Heart right ventricle (tissue), 16 donors: ENCODE data around the gene TEX264. TPM values are rescaled to one million over a fixed set of nuclear protein-coding genes. Genes with fewer than 3 reads are reported as not detected.

Source experiments
- ATAC-seq, 8 donors: fragments of 200-7000 bp; cut with Tn5 transposase; one replicate each; pipeline ENCODE4 v1.9.1; 2020; ENCODE audit warnings: mild to moderate bottlenecking in 8 of 8, moderate library complexity in 8 of 8, moderate number of reproducible peaks in 1 of 8
- DNase-seq, 2 donors: peaks; one replicate each; pipeline ENCODE4 v3.0.0-alpha.2; 2020
- H3K27ac ChIP-seq, 10 donors: fragments of 200-600 bp; sonication (generic) in 2 of 10; one replicate each; pipeline versions ENCODE4 v1.5.0 to v1.8.0; 2020 to 2022; ENCODE audit warnings: mild to moderate bottlenecking in 3 of 10
- H3K27me3 ChIP-seq, 7 donors: fragments of 200-600 bp; one replicate each; pipeline ENCODE4 v1.8.0; 2021 to 2022; ENCODE audit warnings: mild to moderate bottlenecking in 2 of 7
- H3K36me3 ChIP-seq, 9 donors: fragments of 200-600 bp; sonication (generic) in 1 of 9; one replicate each; pipeline versions ENCODE4 v1.5.0 to v1.8.0; 2020 to 2022; ENCODE audit warnings: mild to moderate bottlenecking in 2 of 9
- H3K4me1 ChIP-seq, 9 donors: fragments of 200-600 bp; sonication (generic) in 1 of 9; one replicate each; pipeline versions ENCODE4 v1.5.0 to v1.8.0; 2020 to 2022; ENCODE audit warnings: mild to moderate bottlenecking in 4 of 9
- H3K4me3 ChIP-seq, 10 donors: fragments of 200-600 bp; sonication (generic) in 2 of 10; one replicate each; pipeline versions ENCODE4 v1.5.0 to v1.8.0; 2020 to 2022; ENCODE audit warnings: mild to moderate bottlenecking in 7 of 10, moderate library complexity in 2 of 10
- H3K9me3 ChIP-seq, 11 donors: fragments of 200-600 bp in 10 of 11; sonication (generic) in 2 of 11; one replicate each; pipeline versions ENCODE4 v1.5.0 to v1.8.0; 2013 to 2022; ENCODE audit warnings: mild to moderate bottlenecking in 2 of 11, control low read depth in 1 of 11, moderate library complexity in 1 of 11
- CTCF ChIP-seq, 9 donors: fragments of 200-600 bp; sonication (generic) in 2 of 9; IDR thresholded peaks; one replicate each; pipeline versions ENCODE4 v1.5.0 to v1.8.0; 2021 to 2022; ENCODE audit warnings: antibody characterized with exemption in 9 of 9, mild to moderate bottlenecking in 5 of 9, moderate library complexity in 1 of 9
- WGBS, 2 donors: extraction: QIAGEN DNeasy Blood & Tissue Kit; methylation state at CpG; one replicate each; pipeline ENCODE4 v1.1.7; 2013; ENCODE audit warnings: inconsistent platforms in 1 of 2; 5-methylcytosine and 5-hydroxymethylcytosine counted together
- intact Hi-C, 10 donors: fragments of 100-400 bp; cut with DNase I; formaldehyde crosslinking; loops; one replicate each; pipeline versions ENCODE4 v1.11.1 to v1.14.2; 2022
- polyA plus RNA-seq, 2 donors: library from polyadenylated mRNA; stranded (reverse); fragments of 200-250 nt; gene quantifications; one replicate each; pipeline ENCODE4 v1.2.3, GENCODE V29; 2013
- total RNA-seq, 10 donors: library from RNA; stranded (reverse); fragmentation: NEBNext Ultra II Directional in 3 of 10; extraction: Animal tissue kit (Norgen Biotek cat#: 25700) in 3 of 10; gene quantifications; one replicate each; pipeline versions ENCODE4 v1.2.1 to v1.2.4, GENCODE V29; 2021 to 2023
- donor health status: Arrhythmogenic right ventricular cardiomyopathy.
- donor health status: ischemic (EF 13 %, LVEDD 7.1; RV severe dilation, severe dysfunction).
- donor health status: healthy with polysubstance abuse.
- donor health status: DM: no; HTN: yes; CAD: no.
- donor health status: DM: no; HTN: no; CAD: no.
- donor health status: ischemic (EF 25% LVEDD 6.9; RV normal size, moderate dysfunction).
- donor health status: ischemic (EF 25% LVEDD 5.7; RV mildly dilated, moderate dysfunction).
- donor health status: healthy.
- donor health status: DM: yes; HTN: yes; CAD: no.
- donor health status: Ischemic cardiomyopathy.
- donor health status: ischemic (EF 35%, LVEDD 5.7; RV mildly dilated, moderate dysfunction).
- donor health status: nonischemic (EF 11% LVEDD 7.7; RV severe dilation, severe dysfunction).
- donor health status: DM: yes; HTN: yes; CAD: no.
- donor health status: PGD.
- donor health status: ischemic (EF 29% LVEDD 5.4; RV normal size, mild dysfunction).
- donor health status: nonischemic (EF 23%, LVEDD 6.1; RV moderate dilation, normal function).

Gene TEX264
- total and polyA plus RNA-seq, 12 donors: 28.4 to 87.0 (median 35.9) TPM

GRCh38 chr3:51721062-51721745 is 50.2 kb downstream of the TEX264 start:
- intact Hi-C loops: loop anchor here in 3 of 10 donors (5.0 to 10.0 kb wide), 3 partner anchors 76 to 84 kb away; no protein-coding TSS in a partner anchor
- peaks cover 0 to 5% (median 0%) of the 10 kb centered on the region in 9 donors for H3K4me1 ChIP-seq
- H3K36me3 ChIP-seq: no peaks in the 10 kb centered on the region
- TF ChIP-seq CTCF (IDR thresholded peaks at IDR 0.05): no peak
- H3K4me3 ChIP-seq: no peak overlapping the region
- H3K27ac ChIP-seq: no peak overlapping the region
- DNase-seq (no peak), ATAC-seq (no peak)
- no peaks in the 10 kb centered on the region for H3K9me3 ChIP-seq
- H3K27me3 ChIP-seq: no peaks in the 10 kb centered on the region
- WGBS, 2 donors: 73 to 77% methylated on average over 8 of the region's 8 CpGs

- peaks cover 0 to 5% (median 0%) of the 10 kb centered on the region in 9 donors for H3K4me1 ChIP-seq
- H3K4me3 ChIP-seq: no peak overlapping the region
- intact Hi-C loops: loop anchor here in 3 of 10 donors (5.0 to 10.0 kb wide), 3 partner anchors 75 to 82 kb away; no protein-coding TSS in a partner anchor
- H3K9me3 ChIP-seq: no peaks in the 10 kb centered on the region
- H3K27ac ChIP-seq: no peak overlapping the region
- H3K27me3 ChIP-seq: no peaks in the 10 kb centered on the region
- TF ChIP-seq CTCF (IDR thresholded peaks at IDR 0.05): no peak
- DNase-seq: no peak
- ATAC-seq: no peak
- H3K36me3 ChIP-seq: no peaks in the 10 kb centered on the region
- WGBS, 2 donors: 75 to 79% methylated on average over 4 of the region's 4 CpGs
Observed at GRCh38 chr3:51722362-51722761, 51.3 kb downstream of the TEX264 start.

GRCh38 chr3:51727500-51727899 is 56.4 kb downstream of the TEX264 start:
- intact Hi-C loops: loop anchor here in 1 of 10 donors (10.0 kb wide), 1 partner anchor 77 kb away; no protein-coding TSS in a partner anchor
- ATAC-seq (no peak), DNase-seq (no peak)

GRCh38 chr3:51729042-51729633 is 58.1 kb downstream of the TEX264 start:
- intact Hi-C loops: loop anchor here in 1 of 10 donors (10.0 kb wide), 1 partner anchor 76 kb away; no protein-coding TSS in a partner anchor

More at GRCh38 chr3:51727500-51727899, 56.4 kb downstream of the TEX264 start:
- Histone ChIP-seq H3K27ac (no peak overlapping the region), H3K4me3 (no peak overlapping the region), H3K9me3 (peaks cover 0 to 9% (median 0%) of the 10 kb centered on the region in 11 donors), H3K4me1 (no peaks in the 10 kb centered on the region), H3K36me3 (no peaks in the 10 kb centered on the region), H3K27me3 (no peaks in the 10 kb centered on the region)
- TF ChIP-seq CTCF (IDR thresholded peaks at IDR 0.05): no peak

More at GRCh38 chr3:51729042-51729633, 58.1 kb downstream of the TEX264 start:
- H3K9me3 ChIP-seq: peaks cover 0 to 10% (median 0%) of the 10 kb centered on the region in 11 donors
- TF ChIP-seq CTCF (IDR thresholded peaks at IDR 0.05): no peak
- ATAC-seq (no peak), DNase-seq (no peak)
- H3K27ac ChIP-seq: no peak overlapping the region
- no peak overlapping the region for H3K4me3 ChIP-seq
- peaks cover 0 to 6% (median 0%) of the 10 kb centered on the region in 7 donors for H3K27me3 ChIP-seq
- H3K4me1 ChIP-seq: no peaks in the 10 kb centered on the region
- no peaks in the 10 kb centered on the region for H3K36me3 ChIP-seq
